GM21786 (cell line): ENCODE measurements around the gene IARS2.
"Not testable (repeated sequence)": the region's sequence is repeated elsewhere in the genome, so short reads cannot be mapped to it uniquely, and the experiment has no call there.

ENCODE experiments used
- ATAC-seq: cut with Tn5 transposase; IDR thresholded peaks from one replicate; pipeline ENCODE4 v1.9.1; 2021; ENCODE audit not compliant: unreplicated experiment

Gene IARS2

GRCh38 chr1:220164116-220164515 is 70.2 kb downstream of the IARS2 start:
- ATAC-seq: no peak

GRCh38 chr1:220164517-220164916 is 70.6 kb downstream of the IARS2 start:
- ATAC-seq: no peak

- no peak for ATAC-seq
Measured at GRCh38 chr1:220166853-220167252, 72.9 kb downstream of the IARS2 start.

- ATAC-seq: not testable (repeated sequence)
Measured at GRCh38 chr1:220169887-220170286, 76.0 kb downstream of the IARS2 start.

- ATAC-seq: no peak
Measured at GRCh38 chr1:220170836-220171526, 77.0 kb downstream of the IARS2 start.

GRCh38 chr1:220176540-220176939 is 82.6 kb downstream of the IARS2 start:
- ATAC-seq: no peak

- no peak for ATAC-seq
Measured at GRCh38 chr1:220182111-220182510, 88.2 kb downstream of the IARS2 start.

GRCh38 chr1:220182656-220183055 is 88.7 kb downstream of the IARS2 start:
- no peak for ATAC-seq

GRCh38 chr1:220184506-220184905 is 90.6 kb downstream of the IARS2 start:
- no peak for ATAC-seq

- no peak for ATAC-seq
Measured at GRCh38 chr1:220186752-220187151, 92.8 kb downstream of the IARS2 start.

GRCh38 chr1:220188538-220188937 is 94.6 kb downstream of the IARS2 start:
- no peak for ATAC-seq

GRCh38 chr1:220189750-220190347 is 95.9 kb downstream of the IARS2 start:
- ATAC-seq: no peak

- ATAC-seq: no peak
Measured at GRCh38 chr1:220195701-220196100, 101.8 kb downstream of the IARS2 start.
